SH-SY5Y (cell line): Measurements from ENCODE around the gene ALS2CL.

ENCODE experiments used
- GATA2 ChIP-seq: IDR thresholded peaks from 2 replicates; pipeline ENCODE4 v1.6.1; 2011; ENCODE audit warnings: mild to moderate bottlenecking, low read depth, low read length
- GATA3 ChIP-seq: IDR thresholded peaks from 2 replicates; pipeline ENCODE4 v1.6.1; 2011; ENCODE audit warnings: low read depth, mild to moderate bottlenecking, low read length, moderate library complexity

- TF ChIP-seq GATA2 (no peak), GATA3 (no peak)
Observed at GRCh38 chr3:46709721-46710120, 16.2 kb upstream of the ALS2CL start.
